NCI-H2196 (cell line): ENCODE measurements around the gene RTEL1.
A peak's percentile ranks its signal among the peaks of the same experiment; 100 is the strongest.
"Not testable (repeated sequence)": the region's sequence is repeated elsewhere in the genome, so short reads cannot be mapped to it uniquely, and the experiment has no call there.

Experiments
- DNase-seq: peaks from one replicate; lab custom pipeline; 2025; ENCODE audit not compliant: unreplicated experiment; lab: John Stamatoyannopoulos, UW

The RTEL1 gene

GRCh38 chr20:63657937-63658748 lies at the start of gene RTEL1:
Gene RTEL1 (plus strand): TSS chr20:63658312. CDS start chr20:63659403, 1,091 bp downstream.
- DNase-seq, result peak; percentile 91

GRCh38 chr20:63610581-63611435 lies 47.3 kb upstream of the RTEL1 start:
- no peak for DNase-seq

GRCh38 chr20:63611646-63612045 lies 46.5 kb upstream of the RTEL1 start:
- no peak for DNase-seq

GRCh38 chr20:63612276-63612931 lies 45.7 kb upstream of the RTEL1 start:
- DNase-seq, result no peak

- DNase-seq, result not testable (repeated sequence)
Observed at GRCh38 chr20:63613863-63614594, 44.1 kb upstream of the RTEL1 start.

- no peak for DNase-seq
Observed at GRCh38 chr20:63617092-63617875, 40.8 kb upstream of the RTEL1 start.

- no peak for DNase-seq
Observed at GRCh38 chr20:63617876-63618265, 40.2 kb upstream of the RTEL1 start.

- DNase-seq, result no peak
Observed at GRCh38 chr20:63618291-63618980, 39.7 kb upstream of the RTEL1 start.

GRCh38 chr20:63619086-63619485 lies 39.0 kb upstream of the RTEL1 start:
- no peak for DNase-seq

GRCh38 chr20:63619505-63619904 lies 38.6 kb upstream of the RTEL1 start:
- no peak for DNase-seq

- DNase-seq, result no peak
Observed at GRCh38 chr20:63620991-63621390, 37.1 kb upstream of the RTEL1 start.

GRCh38 chr20:63622096-63622495 lies 36.0 kb upstream of the RTEL1 start:
- DNase-seq, result no peak

- DNase-seq, result no peak
Observed at GRCh38 chr20:63622732-63623131, 35.4 kb upstream of the RTEL1 start.

- DNase-seq, result no peak
Observed at GRCh38 chr20:63624486-63624885, 33.6 kb upstream of the RTEL1 start.

GRCh38 chr20:63625771-63626423 lies 32.2 kb upstream of the RTEL1 start:
- DNase-seq, result no peak

- DNase-seq, result peak; percentile 90
Observed at GRCh38 chr20:63626424-63627128, 31.5 kb upstream of the RTEL1 start, which contains the start of gene GMEB2. Gene GMEB2 (minus strand): TSS chr20:63627101. CDS start chr20:63619397, 7,704 bp downstream.

- peak; percentile 95 for DNase-seq
Observed at GRCh38 chr20:63627129-63627750, 30.9 kb upstream of the RTEL1 start.

GRCh38 chr20:63627751-63628245 lies 30.3 kb upstream of the RTEL1 start:
- DNase-seq, result no peak
